Measurements from ENCODE around the gene JOSD1. TPM values are rescaled to one million over a fixed set of nuclear protein-coding genes. Genes with fewer than 3 reads are reported as not detected.
"Not testable (repeated sequence)": the region's sequence is repeated elsewhere in the genome, so short reads cannot be mapped to it uniquely, and the experiment has no call there.

Gene JOSD1
- total RNA-seq, 1 experiment from 2014 or later: 51.5 TPM

- DNase-seq (ENCODE audit: low read depth): no peak
Observed at GRCh38 chr22:38685761-38686160, 15.0 kb downstream of the JOSD1 start.

- no peak for DNase-seq (ENCODE audit: low read depth)
Observed at GRCh38 chr22:38684895-38685294, 15.8 kb downstream of the JOSD1 start.

DNA sequence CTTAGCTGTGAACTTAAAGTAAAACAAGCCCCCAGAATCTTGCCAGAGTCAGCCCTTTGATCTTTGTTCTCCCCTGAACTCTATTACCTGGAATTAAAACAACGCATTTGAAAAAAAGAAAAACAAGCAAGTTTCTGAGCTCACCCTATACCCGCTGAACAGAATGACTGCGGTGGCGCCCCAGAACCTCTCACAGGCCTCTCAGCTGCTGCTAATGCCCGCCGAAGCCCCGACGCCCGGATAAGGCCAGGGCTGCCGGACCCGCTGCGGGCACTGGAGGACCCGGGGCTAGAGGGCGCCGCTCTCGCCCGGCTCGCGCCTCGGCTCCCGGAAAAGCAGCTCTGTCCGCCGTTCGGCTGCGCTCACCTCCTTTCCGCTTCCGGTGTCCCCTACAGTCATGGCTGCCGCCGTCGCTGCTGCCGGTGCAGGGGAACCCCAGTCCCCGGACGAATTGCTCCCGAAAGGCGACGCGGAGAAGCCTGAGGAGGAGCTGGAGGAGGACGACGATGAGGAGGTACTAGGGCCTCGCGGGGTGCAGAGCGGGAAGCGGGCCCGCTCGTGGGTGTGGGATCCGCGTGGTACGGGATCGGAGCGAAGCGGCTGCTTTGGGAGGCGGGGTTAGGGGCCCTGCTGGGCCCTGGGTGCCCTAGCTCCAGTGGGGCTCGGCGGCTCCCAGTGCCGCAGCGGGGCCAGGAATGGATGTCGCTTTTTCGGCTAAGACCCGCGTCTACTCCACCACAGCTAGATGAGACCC, 19.0 kb downstream of the JOSD1 start, which contains the start of gene TOMM22:
TOMM22 (plus strand) TSS at position 376 of the 754 bp plus-strand sequence; CDS start at position 398, 22 bp downstream.
- peak; percentile 91 for DNase-seq (ENCODE audit: low read depth)

DNA sequence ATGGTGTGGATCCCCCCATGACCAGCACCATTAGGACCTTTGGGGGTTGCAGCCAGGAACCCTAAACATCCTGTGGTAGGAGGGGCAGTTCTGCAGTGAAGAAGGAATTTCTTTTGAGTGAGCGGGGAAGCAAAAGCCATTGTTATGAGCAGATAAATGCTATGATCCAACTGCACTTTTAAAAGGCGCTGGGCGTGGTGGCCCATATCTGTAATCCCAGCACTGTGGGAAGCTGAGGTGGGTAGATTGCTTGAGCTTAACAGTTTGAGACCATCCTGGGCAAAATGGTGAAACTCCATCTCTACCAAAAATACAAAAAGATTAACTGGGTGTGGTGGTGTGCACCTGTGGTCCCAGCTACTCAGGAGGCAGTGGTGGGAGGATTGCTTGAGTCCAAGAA, 24.9 kb downstream of the JOSD1 start:
- DNase-seq (ENCODE audit: low read depth): no peak

GRCh38 chr22:38674888-38675287, 25.9 kb downstream of the JOSD1 start:
- DNase-seq (ENCODE audit: low read depth): no peak

- DNase-seq (ENCODE audit: low read depth): peak; percentile 29
Observed at GRCh38 chr22:38657045-38657909, 43.5 kb downstream of the JOSD1 start.

DNA sequence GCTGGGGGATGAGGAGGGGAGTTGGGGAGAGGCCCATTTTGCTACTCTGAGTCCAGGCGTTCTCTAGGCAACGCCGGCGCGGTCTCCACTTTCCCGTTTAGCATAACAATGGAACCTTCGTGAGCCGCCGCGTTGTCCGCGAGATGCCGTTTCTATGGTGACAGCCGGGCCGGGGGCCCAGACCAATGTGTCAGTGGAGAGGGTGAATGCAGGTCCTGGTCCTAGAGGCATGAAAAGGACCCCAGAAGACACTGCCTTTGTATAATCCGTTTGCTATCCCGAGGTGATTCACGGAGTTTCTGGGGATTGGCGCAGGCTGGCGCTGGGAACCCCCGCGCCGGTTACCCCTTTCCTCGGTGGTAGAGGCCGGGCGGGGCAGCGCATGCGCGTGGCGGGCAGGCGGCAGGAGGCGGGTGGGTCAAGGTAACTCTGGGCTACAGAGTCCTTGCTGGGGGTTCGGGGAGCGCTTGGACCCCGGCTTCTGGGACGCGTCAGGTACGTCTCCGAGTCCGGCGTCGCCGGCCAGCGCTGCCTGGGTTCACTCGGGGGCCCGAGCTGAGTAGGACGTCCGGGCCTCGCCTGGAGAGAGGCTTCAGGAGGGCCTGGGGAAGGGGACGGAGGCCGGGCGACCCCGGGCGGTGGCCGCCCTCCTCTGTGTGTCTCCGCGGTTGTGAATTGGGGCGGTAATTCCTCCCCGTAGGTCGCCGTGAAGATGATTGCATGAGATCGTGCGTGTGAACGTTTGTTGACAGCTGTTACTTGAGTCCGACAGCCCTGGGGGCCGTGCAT, 44.3 kb downstream of the JOSD1 start, which contains the start of the genes CBY1 and FAM227A:
CBY1 (plus strand) TSS at position 383 of the 789 bp plus-strand sequence. CDS start 11,417 bp downstream, outside the sequence.
FAM227A (minus strand) TSS at position 137 of the 789 bp plus-strand sequence. CDS start 6,224 bp downstream, outside the sequence.
- DNase-seq (ENCODE audit: low read depth): peak; percentile 88

- peak; percentile 17 for DNase-seq (ENCODE audit: low read depth)
Observed at GRCh38 chr22:38655519-38656255, 45.1 kb downstream of the JOSD1 start.

- no peak for DNase-seq (ENCODE audit: low read depth)
Observed at GRCh38 chr22:38653741-38654140, 47.0 kb downstream of the JOSD1 start.

DNA sequence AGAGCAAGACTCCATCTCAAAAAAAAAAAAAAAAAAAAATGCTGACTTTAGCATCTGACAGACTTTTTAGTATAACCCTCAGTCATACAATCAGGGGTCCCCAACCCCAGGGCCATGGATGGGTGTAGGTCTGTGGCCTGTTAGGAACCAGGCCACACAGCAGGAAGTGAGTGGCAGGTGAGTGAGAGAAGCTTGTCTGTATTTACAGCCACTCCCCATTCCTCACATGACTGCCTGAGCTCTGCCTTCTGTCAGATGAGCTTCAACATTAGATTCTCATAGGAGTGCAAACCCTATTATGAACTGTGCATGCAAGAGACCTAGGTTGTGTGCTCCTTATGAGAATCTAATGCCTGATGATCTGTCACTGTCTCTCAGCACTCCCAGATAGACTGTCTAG, 47.9 kb downstream of the JOSD1 start:
- no peak for DNase-seq (ENCODE audit: low read depth)

- DNase-seq (ENCODE audit: low read depth): no peak
Observed at GRCh38 chr22:38649841-38650522, 50.8 kb downstream of the JOSD1 start.

DNA sequence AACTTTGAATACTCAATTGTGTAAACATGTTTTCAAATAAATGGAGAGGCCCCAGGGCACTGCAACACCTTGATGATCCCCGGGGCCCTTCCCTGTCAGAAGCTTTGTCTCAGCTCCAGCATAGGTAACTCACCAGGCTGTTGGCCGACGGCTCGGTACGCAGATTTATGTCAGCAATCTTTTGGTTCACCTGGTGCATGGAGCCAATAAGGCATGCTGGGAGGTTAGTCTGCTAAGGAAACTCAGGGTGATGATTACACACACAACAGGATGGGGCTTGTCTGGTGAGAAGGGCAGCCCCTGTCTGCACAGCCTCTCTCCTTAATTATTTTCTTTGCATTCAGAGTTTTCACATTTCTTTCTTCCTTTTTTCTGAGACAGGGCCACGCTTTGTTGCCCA, 55.3 kb downstream of the JOSD1 start:
- no peak for DNase-seq (ENCODE audit: low read depth)

DNA sequence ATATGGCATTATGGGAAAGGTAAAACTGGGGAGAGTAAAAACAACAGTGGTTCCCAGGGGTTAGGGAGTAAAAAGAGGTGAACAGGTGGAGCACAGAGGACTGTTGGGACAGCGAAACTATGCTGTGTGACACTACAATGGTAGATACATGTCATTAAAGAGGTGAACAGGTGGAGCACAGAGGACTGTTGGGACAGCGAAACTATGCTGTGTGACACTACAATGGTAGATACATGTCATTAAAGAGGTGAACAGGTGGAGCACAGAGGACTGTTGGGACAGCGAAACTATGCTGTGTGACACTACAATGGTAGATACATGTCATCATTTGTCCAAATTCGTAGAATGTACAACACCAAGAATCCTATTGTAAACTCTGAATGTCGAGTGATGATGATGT, 56.5 kb downstream of the JOSD1 start:
- DNase-seq (ENCODE audit: low read depth): not testable (repeated sequence)

DNA sequence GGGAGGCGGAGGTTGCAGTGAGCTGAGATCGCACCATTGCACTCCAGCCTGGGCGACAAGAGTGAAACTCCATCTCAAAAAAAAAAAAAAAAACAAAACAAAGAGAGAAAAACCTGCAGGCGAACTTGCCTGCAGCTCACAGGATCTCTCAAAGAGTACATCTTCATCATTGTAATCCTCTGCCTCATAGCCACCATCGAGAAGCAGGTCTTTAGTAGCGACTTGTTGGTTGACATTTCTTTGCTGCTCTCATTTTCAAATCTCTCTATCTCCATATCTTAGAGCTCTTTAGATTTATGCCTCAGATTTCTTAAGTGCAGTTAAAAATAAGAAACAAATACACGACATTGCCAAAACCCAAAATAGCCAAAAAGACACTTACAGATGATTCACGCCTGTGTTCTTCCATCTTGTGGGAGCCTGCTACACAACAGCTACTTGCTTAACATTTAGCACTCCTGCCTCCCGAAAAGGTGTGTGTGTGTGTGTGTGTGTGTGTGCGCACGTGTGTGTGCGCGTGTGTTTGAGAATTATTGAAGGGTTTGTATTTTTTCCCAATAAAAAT, 59.2 kb downstream of the JOSD1 start:
- DNase-seq (ENCODE audit: low read depth): no peak

DNA sequence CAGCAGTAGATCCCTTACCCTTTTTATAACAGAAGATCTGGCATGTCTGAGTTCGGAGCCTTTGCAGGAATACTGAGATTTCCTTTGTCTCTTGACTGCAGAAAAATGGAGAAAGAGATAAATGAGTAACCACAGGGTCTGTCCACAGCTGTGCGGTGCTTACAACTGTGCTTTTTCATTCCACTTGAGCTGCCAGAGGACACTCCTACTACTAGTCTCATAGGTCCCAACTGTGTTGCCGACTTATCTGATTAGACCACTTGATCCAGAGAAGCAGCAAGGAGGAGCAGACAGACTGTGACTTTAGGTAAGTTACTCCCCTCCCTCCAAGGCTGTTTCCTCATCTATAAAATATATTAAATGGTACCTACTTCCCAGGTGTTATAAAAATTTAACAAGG, 62.0 kb downstream of the JOSD1 start:
- no peak for DNase-seq (ENCODE audit: low read depth)

DNA sequence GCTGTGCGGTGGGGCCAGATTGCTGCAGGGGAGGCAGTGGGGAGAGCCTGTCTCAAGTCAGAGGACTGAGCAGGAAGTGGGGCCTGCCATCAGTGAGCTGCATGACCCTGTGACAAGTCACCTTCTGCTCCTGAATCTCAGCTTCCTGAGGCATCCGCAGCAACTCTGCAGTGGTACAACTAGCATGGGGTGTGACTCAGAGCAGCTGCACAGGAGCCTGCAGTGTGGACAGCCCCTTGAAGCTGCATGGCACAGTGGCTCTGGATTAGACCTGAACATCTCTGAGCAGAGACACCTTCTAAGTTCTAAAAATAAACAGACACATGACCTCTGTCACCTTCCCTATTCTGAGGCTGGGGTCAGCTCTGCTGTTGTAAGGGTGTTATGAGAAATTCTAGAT, 62.5 kb downstream of the JOSD1 start:
- DNase-seq (ENCODE audit: low read depth): no peak

Data from Daoy (cell line).